Raji (cell line): ENCODE measurements around the gene MYEOV.

Source experiments
- POLR2A ChIP-seq: IDR thresholded peaks from 2 replicates; pipeline ENCODE4 v1.6.1; 2011; ENCODE audit warnings: low read depth, low read length, control low read depth; ENCODE audit not compliant: insufficient read depth

Gene MYEOV

GRCh38 chr11:69262918-69263735 lies 30.8 kb upstream of the MYEOV start:
- TF ChIP-seq POLR2A: no peak

- TF ChIP-seq POLR2A: no peak
Observed at GRCh38 chr11:69263736-69264052, 30.3 kb upstream of the MYEOV start.

- no peak for TF ChIP-seq POLR2A
Observed at GRCh38 chr11:69264486-69264885, 29.5 kb upstream of the MYEOV start.

DNA sequence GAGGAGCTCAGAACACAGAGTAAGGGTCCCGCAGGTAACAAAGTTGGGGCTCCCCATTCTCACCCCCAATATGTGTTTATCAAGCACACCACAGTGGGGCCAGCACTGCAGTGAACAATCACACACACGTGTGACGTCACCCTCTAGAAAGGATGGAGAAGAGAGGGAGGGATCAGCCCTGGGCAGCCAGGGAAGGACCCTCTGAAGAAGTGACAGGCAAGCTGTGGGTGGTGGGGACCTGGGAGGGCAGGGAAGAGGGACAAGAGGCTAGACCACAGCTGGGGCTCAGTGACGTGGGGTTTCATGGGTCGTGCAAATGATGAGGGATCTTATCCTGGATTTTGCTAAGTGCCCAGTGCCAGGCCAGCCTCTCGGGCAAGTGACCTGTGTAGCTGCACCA lies 28.7 kb upstream of the MYEOV start:
- TF ChIP-seq POLR2A: no peak

DNA sequence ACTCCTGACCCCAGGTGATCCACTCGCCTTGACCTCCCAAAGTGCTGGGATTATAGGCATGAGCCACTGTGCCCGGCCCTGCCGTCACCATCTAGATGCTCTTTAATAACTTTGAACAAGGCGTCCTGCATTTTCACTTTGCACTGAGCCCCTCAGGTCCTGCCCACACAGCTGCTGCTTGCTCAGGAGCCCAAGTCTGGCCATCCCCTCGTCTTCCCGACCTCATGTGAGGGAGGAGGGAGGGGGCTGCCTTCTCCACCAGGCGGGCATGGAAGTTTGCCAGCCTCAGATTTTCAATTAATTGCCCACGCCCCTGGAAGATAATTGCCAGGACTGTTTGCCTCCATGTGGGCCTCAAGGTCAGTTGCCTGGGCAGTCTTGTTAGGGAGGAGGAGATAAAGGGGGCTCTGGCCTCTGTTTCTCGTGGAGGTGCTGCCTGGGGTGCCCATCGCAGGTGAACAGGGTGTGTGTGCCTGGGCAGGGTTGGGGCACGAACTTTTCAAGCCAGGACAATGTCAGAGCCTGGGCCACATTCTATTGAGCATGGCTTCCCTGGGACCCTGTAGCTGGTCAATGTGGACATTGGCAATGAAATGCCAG lies 27.9 kb upstream of the MYEOV start:
- TF ChIP-seq POLR2A: no peak

GRCh38 chr11:69267395-69267805 lies 26.6 kb upstream of the MYEOV start:
- TF ChIP-seq POLR2A: no peak

DNA sequence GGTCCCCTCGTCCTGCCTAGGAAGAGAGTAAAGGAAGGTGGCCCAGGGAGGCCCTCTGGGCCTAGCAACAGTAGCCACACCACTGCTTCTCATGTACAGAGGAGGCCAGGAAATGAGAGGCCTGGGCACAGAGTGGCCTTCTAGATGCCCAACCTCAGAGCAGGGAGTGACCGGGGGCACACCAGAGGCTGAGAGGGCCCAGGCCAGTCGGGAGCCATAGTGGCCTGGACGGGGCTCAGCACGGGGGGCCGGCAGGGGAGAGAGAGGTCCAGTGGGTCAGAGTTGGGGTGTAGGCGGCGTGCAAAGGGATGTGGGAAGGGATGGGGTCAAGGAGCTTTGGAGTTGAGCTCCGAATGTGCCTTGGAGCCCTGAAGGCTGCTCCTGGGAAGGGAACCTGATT lies 25.0 kb upstream of the MYEOV start:
- TF ChIP-seq POLR2A: no peak

GRCh38 chr11:69269388-69269787 lies 24.6 kb upstream of the MYEOV start:
- TF ChIP-seq POLR2A: no peak

DNA sequence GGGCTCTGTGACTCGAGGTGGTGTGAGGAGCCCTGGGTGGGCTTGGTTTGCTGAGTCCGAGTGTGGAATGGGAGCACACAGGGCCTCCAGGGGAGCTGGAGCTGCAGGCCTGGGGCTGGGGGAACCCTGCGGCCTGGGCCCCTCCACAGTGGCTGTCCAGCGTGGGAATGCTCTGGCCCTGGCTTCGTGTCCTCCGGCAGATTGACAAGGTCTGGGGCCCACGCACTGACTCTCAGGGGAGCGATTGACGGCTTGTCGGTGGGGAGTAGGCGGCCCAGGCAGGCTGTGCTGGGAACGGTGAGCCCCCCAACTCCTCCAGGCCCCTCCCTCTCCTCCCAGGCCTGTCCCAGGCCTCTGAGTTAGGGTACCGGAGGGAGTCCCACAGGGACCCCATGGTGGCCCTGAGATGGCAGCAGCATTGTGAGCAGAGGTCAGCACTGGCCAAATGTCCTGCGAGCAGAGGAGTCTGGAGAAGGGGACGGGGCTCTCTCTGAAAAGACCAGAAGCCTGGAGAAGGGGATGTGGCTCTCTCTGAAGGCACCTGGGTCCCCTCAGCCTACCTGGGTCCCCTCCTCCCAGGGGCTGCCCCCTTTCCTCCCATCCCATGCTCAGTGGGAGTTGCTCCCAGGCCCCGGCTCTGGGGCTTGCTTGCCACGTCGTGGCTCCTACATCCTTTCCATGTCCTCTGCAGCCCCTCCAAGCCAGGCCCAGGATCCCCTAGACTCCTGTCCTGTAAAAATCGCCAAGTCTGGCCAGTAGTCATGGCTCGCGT lies 23.8 kb upstream of the MYEOV start:
- TF ChIP-seq POLR2A: no peak

GRCh38 chr11:69270941-69271340 lies 23.0 kb upstream of the MYEOV start:
- TF ChIP-seq POLR2A: no peak

DNA sequence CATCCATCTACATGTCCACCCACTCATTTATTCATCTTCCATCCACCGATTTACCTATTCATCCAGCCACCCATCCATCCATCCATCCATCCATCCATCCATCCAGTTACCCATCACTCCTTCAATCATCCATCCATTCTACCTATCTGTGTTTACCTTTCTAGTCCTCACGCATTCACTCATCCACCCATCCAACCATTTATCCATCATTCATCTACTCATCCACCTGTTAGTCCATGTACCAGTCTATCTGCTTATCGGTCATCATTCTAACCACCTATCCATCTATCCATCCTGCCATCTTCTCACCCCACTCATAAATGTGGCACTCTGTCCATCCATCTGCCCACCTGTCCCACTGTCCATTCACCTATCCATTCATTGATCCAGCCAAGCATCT lies 21.9 kb upstream of the MYEOV start:
- TF ChIP-seq POLR2A: no peak

DNA sequence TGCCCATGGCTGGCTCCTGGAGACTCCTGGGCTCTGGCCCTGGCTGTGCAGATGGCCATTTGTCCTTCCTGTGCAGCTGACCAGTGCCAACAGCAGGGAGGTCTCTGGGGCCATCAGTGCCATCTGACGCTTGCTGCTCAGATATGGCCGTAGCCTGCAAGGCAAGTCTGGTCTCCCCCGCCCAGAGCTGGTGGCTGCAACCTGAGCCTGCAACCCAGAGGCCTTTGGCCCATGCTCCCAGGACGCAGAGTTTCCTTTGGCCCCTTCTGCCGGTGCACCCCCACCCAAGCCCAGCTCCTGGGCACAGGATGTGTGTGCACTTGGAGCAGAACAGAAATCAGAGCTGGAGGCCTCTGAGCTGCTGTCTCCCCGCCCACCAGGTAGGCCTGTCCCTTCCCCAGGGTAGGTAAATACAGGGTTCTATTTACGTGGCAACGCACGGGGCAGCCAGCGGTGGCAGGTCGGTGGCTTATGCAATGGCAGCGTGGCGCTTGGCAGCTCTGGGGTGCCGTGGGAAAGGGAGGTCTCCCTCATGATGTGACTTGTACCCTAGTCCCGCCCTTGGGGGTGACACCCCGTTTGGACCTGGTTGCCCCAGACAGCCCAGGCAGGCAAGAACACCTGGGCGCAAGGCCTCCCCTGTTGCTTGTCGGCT lies 21.0 kb upstream of the MYEOV start:
- no peak for TF ChIP-seq POLR2A

GRCh38 chr11:69273571-69273970 lies 20.4 kb upstream of the MYEOV start:
- TF ChIP-seq POLR2A: no peak

GRCh38 chr11:69274531-69275016 lies 19.4 kb upstream of the MYEOV start:
- TF ChIP-seq POLR2A: no peak

DNA sequence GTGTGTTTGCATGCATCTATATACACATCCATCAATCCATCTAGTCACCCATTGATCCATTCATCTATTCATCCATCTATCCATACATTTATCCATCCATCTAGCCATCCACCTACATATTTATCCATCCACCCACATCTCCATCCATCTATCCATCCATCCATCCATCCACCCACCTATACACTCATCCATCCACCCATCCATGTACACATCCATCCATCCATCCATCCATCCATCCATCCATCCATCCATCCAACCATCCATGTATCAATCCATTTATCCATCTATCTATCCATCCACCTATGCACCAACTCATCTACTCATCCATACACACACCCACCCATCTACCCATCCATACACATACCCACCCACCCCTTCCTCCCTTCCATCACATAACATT lies 18.8 kb upstream of the MYEOV start:
- no peak for TF ChIP-seq POLR2A

- TF ChIP-seq POLR2A: no peak
Observed at GRCh38 chr11:69276165-69276564, 17.8 kb upstream of the MYEOV start.
